HepG2 (cell line): Measurements from ENCODE around the gene NOP14. TPM values are rescaled to one million over a fixed set of nuclear protein-coding genes. Genes with fewer than 3 reads are reported as not detected.
A peak's percentile ranks its signal among the peaks of the same experiment; 100 is the strongest.

Source experiments
- CERS6 ChIP-seq: sonication (generic); formaldehyde crosslinking; IDR thresholded peaks from 2 replicates; pipeline ENCODE4 v1.5.0; 2020; ENCODE audit warnings: missing genetic modification reagents
- DDIT3 ChIP-seq: sonication (generic); formaldehyde crosslinking; IDR thresholded peaks from 2 replicates; pipeline ENCODE4 v1.4.0; 2020; ENCODE audit warnings: mild to moderate bottlenecking, missing genetic modification reagents
- EED ChIP-seq: sonication (generic); formaldehyde crosslinking; IDR thresholded peaks from 2 replicates; pipeline ENCODE4 v1.5.0; 2020; ENCODE audit warnings: mild to moderate bottlenecking, missing genetic modification reagents
- ELF1 ChIP-seq: sonication (generic); formaldehyde crosslinking; IDR thresholded peaks from 2 replicates; pipeline ENCODE4 v1.4.0; 2020; ENCODE audit warnings: missing genetic modification reagents
- HNRNPH1 ChIP-seq: fragments of 200-400 bp; formaldehyde crosslinking; optimal IDR thresholded peaks from 2 replicates; pipeline ENCODE3; 2017; ENCODE audit warnings: mild to moderate bottlenecking, low read depth, low read length
- KDM1A ChIP-seq: IDR thresholded peaks from 2 replicates; pipeline ENCODE4 v1.6.1; 2016; ENCODE audit warnings: missing compliant biosample characterization
- MAZ ChIP-seq, 2 experiments: sonication (generic) in 1 of 2; formaldehyde crosslinking in 1 of 2; IDR thresholded peaks; 2 replicates each; pipeline versions ENCODE4 v1.5.0 to v1.6.1; 2012 to 2020; ENCODE audit warnings: low read depth in 2 of 2, mild to moderate bottlenecking in 2 of 2, borderline replicate concordance in 1 of 2, improper control_type of control experiment in 1 of 2, low read length in 1 of 2, missing genetic modification reagents in 1 of 2, moderate library complexity in 1 of 2
- MBNL3 ChIP-seq: fragments of 250-450 bp; sonication (Bioruptor Pico); conservative IDR thresholded peaks from 2 replicates; pipeline ENCODE4 v1.8.0; 2022; ENCODE audit warnings: mild to moderate bottlenecking, inconsistent platforms
- MEIS1 ChIP-seq: sonication (generic); formaldehyde crosslinking; IDR thresholded peaks from 2 replicates; pipeline ENCODE4 v1.9.0; 2021; ENCODE audit warnings: mild to moderate bottlenecking, missing genetic modification reagents, moderate library complexity, borderline replicate concordance
- NKX3-1 ChIP-seq: sonication (generic); formaldehyde crosslinking; IDR thresholded peaks from 2 replicates; pipeline ENCODE4 v1.5.0; 2020; ENCODE audit warnings: missing genetic modification reagents
- SPEN ChIP-seq: sonication (generic); formaldehyde crosslinking; IDR thresholded peaks from 2 replicates; pipeline ENCODE4 v1.5.1; 2020; ENCODE audit warnings: low read depth, mild to moderate bottlenecking, missing genetic modification reagents
- SYNCRIP ChIP-seq: fragments of 200-400 bp; formaldehyde crosslinking; IDR thresholded peaks from 2 replicates; pipeline ENCODE4 v1.6.1; 2018; ENCODE audit warnings: mild to moderate bottlenecking, low read depth, low read length; ENCODE audit not compliant: insufficient read depth
- ZNF230 ChIP-seq: sonication (generic); formaldehyde crosslinking; IDR thresholded peaks from 2 replicates; pipeline ENCODE4 v1.4.0; 2020; ENCODE audit warnings: mild to moderate bottlenecking, missing genetic modification reagents
- ZNF24 ChIP-seq: fragments of 450-650 bp; IDR thresholded peaks from 2 replicates; pipeline ENCODE4 v1.6.1; 2017; ENCODE audit warnings: antibody characterized with exemption, mild to moderate bottlenecking
- ZNF788 ChIP-seq: sonication (generic); formaldehyde crosslinking; IDR thresholded peaks from 2 replicates; pipeline ENCODE4 v1.5.0; 2020; ENCODE audit warnings: mild to moderate bottlenecking, missing genetic modification reagents, borderline replicate concordance
- polyA plus RNA-seq, 8 experiments: library from polyadenylated mRNA; depleted of rRNA in 3 of 8; stranded (reverse) in 7 of 8; unstranded in 1 of 8; fragments of >200 nt; fragmentation: Illumina TruSeq in 4 of 8; extraction: Trizol in 4 of 8; gene quantifications; 2 replicates each; pipeline versions ENCODE4 v1.2.1 to v1.2.3, GENCODE V29; 2011 to 2016; ENCODE audit warnings: low read depth in 4 of 8, missing spikeins in 1 of 8, mixed read lengths in 1 of 8; ENCODE audit not compliant: insufficient read depth in 1 of 8
- total RNA-seq, 5 experiments: library from RNA; depleted of rRNA; stranded (reverse); fragments of >200 nt; fragmentation: Illumina TruSeq; extraction: Trizol; gene quantifications; 2 replicates each; pipeline ENCODE4 v1.2.3, GENCODE V29; 2016; ENCODE audit warnings: low read depth in 1 of 5
- TF ChIP-seq, protein P1 (sequence below): conservative IDR thresholded peaks from 2 replicates; pipeline ENCODE4 v1.6.1; 2018; ENCODE audit warnings: missing genetic modification reagents
- TF ChIP-seq, protein P2 (sequence below): sonication (generic); formaldehyde crosslinking; conservative IDR thresholded peaks from 2 replicates; pipeline ENCODE4 v1.4.0; 2020; ENCODE audit warnings: missing genetic modification reagents
- TF ChIP-seq, protein P3 (sequence below): sonication (generic); formaldehyde crosslinking; IDR thresholded peaks from 2 replicates; pipeline ENCODE4 v1.4.0; 2020; ENCODE audit warnings: missing genetic modification reagents, borderline replicate concordance
- TF ChIP-seq, protein P4 (sequence below): sonication (generic); formaldehyde crosslinking; IDR thresholded peaks from 2 replicates; pipeline ENCODE4 v1.8.1; 2023; ENCODE audit warnings: missing genetic modification reagents, mild to moderate bottlenecking, borderline replicate concordance

The NOP14 gene
- total and polyA plus RNA-seq, 2 of the 13 experiments (the other 11 are each of a cell fraction or from before 2014, with no cell fraction given), result 6.9 to 47.9 TPM

GRCh38 chr4:2934813-2935761 lies 28.1 kb downstream of the NOP14 start (continued):
- 0 out of 2 replicates have a peak, but pooled peaks have one; percentile 76 for TF ChIP-seq NKX3-1 (CRISPR knock-in tag)
- peak; percentile 82; the same call in 1 of the 2 replicates for TF ChIP-seq EED (CRISPR knock-in tag)
- peak; percentile 76; the same call in 1 of the 2 replicates for TF ChIP-seq ZNF788 (CRISPR knock-in tag)
- TF ChIP-seq, protein P1, sequence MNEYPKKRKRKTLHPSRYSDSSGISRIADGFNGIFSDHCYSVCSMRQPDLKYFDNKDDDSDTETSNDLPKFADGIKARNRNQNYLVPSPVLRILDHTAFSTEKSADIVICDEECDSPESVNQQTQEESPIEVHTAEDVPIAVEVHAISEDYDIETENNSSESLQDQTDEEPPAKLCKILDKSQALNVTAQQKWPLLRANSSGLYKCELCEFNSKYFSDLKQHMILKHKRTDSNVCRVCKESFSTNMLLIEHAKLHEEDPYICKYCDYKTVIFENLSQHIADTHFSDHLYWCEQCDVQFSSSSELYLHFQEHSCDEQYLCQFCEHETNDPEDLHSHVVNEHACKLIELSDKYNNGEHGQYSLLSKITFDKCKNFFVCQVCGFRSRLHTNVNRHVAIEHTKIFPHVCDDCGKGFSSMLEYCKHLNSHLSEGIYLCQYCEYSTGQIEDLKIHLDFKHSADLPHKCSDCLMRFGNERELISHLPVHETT, result peak; percentile 48; the same call in 1 of the 2 replicates
- peak; percentile 87 for TF ChIP-seq SPEN
- TF ChIP-seq KDM1A, result no peak
- no peak for TF ChIP-seq MAZ (IDR thresholded peaks at IDR 0.05; ENCODE audit: borderline replicate concordance, low read depth, low read length)
- TF ChIP-seq MAZ (CRISPR knock-in tag; IDR thresholded peaks at IDR 0.05; ENCODE audit: low read depth), result peak; percentile 79
- peak; percentile 60 for TF ChIP-seq ELF1 (CRISPR knock-in tag)
- TF ChIP-seq MEIS1 (CRISPR knock-in tag), result 0 out of 2 replicates have a peak, but pooled peaks have one; percentile 39
- peak; percentile 91 for TF ChIP-seq ZNF230 (CRISPR knock-in tag)
- TF ChIP-seq, protein P2, sequence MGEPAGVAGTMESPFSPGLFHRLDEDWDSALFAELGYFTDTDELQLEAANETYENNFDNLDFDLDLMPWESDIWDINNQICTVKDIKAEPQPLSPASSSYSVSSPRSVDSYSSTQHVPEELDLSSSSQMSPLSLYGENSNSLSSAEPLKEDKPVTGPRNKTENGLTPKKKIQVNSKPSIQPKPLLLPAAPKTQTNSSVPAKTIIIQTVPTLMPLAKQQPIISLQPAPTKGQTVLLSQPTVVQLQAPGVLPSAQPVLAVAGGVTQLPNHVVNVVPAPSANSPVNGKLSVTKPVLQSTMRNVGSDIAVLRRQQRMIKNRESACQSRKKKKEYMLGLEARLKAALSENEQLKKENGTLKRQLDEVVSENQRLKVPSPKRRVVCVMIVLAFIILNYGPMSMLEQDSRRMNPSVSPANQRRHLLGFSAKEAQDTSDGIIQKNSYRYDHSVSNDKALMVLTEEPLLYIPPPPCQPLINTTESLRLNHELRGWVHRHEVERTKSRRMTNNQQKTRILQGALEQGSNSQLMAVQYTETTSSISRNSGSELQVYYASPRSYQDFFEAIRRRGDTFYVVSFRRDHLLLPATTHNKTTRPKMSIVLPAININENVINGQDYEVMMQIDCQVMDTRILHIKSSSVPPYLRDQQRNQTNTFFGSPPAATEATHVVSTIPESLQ, result 0 out of 2 replicates have a peak, but pooled peaks have one; percentile 34
- TF ChIP-seq MBNL3, result no peak
- no peak for TF ChIP-seq ZNF24
- no peak for TF ChIP-seq CERS6 (CRISPR knock-in tag)
- no peak for TF ChIP-seq SYNCRIP
- TF ChIP-seq HNRNPH1, result no peak
- TF ChIP-seq, protein P3, sequence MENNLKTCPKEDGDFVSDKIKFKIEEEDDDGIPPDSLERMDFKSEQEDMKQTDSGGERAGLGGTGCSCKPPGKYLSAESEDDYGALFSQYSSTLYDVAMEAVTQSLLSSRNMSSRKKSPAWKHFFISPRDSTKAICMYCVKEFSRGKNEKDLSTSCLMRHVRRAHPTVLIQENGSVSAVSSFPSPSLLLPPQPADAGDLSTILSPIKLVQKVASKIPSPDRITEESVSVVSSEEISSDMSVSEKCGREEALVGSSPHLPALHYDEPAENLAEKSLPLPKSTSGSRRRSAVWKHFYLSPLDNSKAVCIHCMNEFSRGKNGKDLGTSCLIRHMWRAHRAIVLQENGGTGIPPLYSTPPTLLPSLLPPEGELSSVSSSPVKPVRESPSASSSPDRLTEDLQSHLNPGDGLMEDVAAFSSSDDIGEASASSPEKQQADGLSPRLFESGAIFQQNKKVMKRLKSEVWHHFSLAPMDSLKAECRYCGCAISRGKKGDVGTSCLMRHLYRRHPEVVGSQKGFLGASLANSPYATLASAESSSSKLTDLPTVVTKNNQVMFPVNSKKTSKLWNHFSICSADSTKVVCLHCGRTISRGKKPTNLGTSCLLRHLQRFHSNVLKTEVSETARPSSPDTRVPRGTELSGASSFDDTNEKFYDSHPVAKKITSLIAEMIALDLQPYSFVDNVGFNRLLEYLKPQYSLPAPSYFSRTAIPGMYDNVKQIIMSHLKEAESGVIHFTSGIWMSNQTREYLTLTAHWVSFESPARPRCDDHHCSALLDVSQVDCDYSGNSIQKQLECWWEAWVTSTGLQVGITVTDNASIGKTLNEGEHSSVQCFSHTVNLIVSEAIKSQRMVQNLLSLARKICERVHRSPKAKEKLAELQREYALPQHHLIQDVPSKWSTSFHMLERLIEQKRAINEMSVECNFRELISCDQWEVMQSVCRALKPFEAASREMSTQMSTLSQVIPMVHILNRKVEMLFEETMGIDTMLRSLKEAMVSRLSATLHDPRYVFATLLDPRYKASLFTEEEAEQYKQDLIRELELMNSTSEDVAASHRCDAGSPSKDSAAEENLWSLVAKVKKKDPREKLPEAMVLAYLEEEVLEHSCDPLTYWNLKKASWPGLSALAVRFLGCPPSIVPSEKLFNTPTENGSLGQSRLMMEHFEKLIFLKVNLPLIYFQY (CRISPR knock-in tag), result no peak
- TF ChIP-seq, protein P4, sequence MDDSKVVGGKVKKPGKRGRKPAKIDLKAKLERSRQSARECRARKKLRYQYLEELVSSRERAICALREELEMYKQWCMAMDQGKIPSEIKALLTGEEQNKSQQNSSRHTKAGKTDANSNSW (CRISPR knock-in tag), result no peak
- no peak for TF ChIP-seq DDIT3 (CRISPR knock-in tag)
